CD4-positive, alpha-beta T cell treated with Interleukin-6 at 100 ng/mL for 8 hours (primary cell): ENCODE data around the gene PSMB10.
"Not testable (repeated sequence)": the region's sequence is repeated elsewhere in the genome, so short reads cannot be mapped to it uniquely, and the experiment has no call there.

Experiments
- DNase-seq: peaks from one replicate; pipeline ENCODE4 v3.0.0-alpha.2; 2020; ENCODE audit warnings: mixed read lengths, low spot score

PSMB10 gene

GRCh38 chr16:67942200-67942509 lies 5.5 kb upstream of the PSMB10 start:
- DNase-seq: no peak

- DNase-seq: no peak
Observed at GRCh38 chr16:67941469-67942199, 5.0 kb upstream of the PSMB10 start.

GRCh38 chr16:67940446-67941089 lies 3.9 kb upstream of the PSMB10 start:
- DNase-seq: no peak

GRCh38 chr16:67939507-67940445 lies 3.1 kb upstream of the PSMB10 start:
- peak; percentile 40 for DNase-seq

GRCh38 chr16:67937713-67938112 lies 1.1 kb upstream of the PSMB10 start:
- not testable (repeated sequence) for DNase-seq

- DNase-seq: peak; percentile 84
Observed at GRCh38 chr16:67936880-67937605, 393 bp upstream of the PSMB10 start.

- DNase-seq: peak; percentile 97
Observed at GRCh38 chr16:67935402-67936123, 1.1 kb downstream of the PSMB10 start.

GRCh38 chr16:67935101-67935401 lies 1.6 kb downstream of the PSMB10 start:
- no peak for DNase-seq

GRCh38 chr16:67934306-67935100 lies 2.1 kb downstream of the PSMB10 start:
- no peak for DNase-seq

GRCh38 chr16:67933805-67934204 lies 2.8 kb downstream of the PSMB10 start:
- no peak for DNase-seq

GRCh38 chr16:67932462-67932840 lies 4.2 kb downstream of the PSMB10 start:
- DNase-seq: no peak

GRCh38 chr16:67931712-67932461 lies 4.8 kb downstream of the PSMB10 start, which contains the start of gene CTRL:
Gene CTRL, minus strand, starts transcription at chr16:67931862. Its CDS starts 10 bp downstream, at chr16:67931852.
- no peak for DNase-seq

- DNase-seq: no peak
Observed at GRCh38 chr16:67930678-67931211, 5.9 kb downstream of the PSMB10 start.

- no peak for DNase-seq
Observed at GRCh38 chr16:67930191-67930590, 6.5 kb downstream of the PSMB10 start.

GRCh38 chr16:67928561-67929364 lies 7.9 kb downstream of the PSMB10 start:
- DNase-seq: peak; percentile 73

GRCh38 chr16:67928147-67928546 lies 8.5 kb downstream of the PSMB10 start:
- DNase-seq: no peak

GRCh38 chr16:67927131-67927941 lies 9.3 kb downstream of the PSMB10 start:
- no peak for DNase-seq

- no peak for DNase-seq
Observed at GRCh38 chr16:67926181-67926750, 10.4 kb downstream of the PSMB10 start.
